SK-N-SH (cell line): ENCODE data around the gene OTOA.

Experiments
- NRF1 ChIP-seq: IDR thresholded peaks from 2 replicates; pipeline ENCODE4 v1.6.1; 2012; ENCODE audit warnings: low read depth, mild to moderate bottlenecking, low read length
- ZBTB33 ChIP-seq: IDR thresholded peaks from 2 replicates; pipeline ENCODE4 v1.4.0; 2012; ENCODE audit warnings: low read depth, borderline replicate concordance

GRCh38 chr16:21646721-21647561 is 16.8 kb upstream of the OTOA start:
- no peak for TF ChIP-seq NRF1
- no peak for TF ChIP-seq ZBTB33
